ENCODE results near the gene SFN.

The SFN gene

GRCh38 chr1:26900815-26901511 lies 38.0 kb downstream of the SFN start:
- Histone ChIP-seq H3K4me1 (peaks cover 0 to 19% (median 18%) of the 10 kb centered on the region in 4 donors), H3K36me3 (peaks cover 12 to 29% (median 16%) of the 10 kb centered on the region in 3 donors), H3K9me3 (no peaks in the 10 kb centered on the region), H3K27ac (peak overlapping the region; percentile 71 to 75), H3K27me3 (no peaks in the 10 kb centered on the region), H3K4me3 (peak overlapping the region; percentile 78 to 80)
- no peak for DNase-seq
- no peak for TF ChIP-seq CTCF (IDR thresholded peaks at IDR 0.05)
- intact Hi-C loops (cut with DNase I; ENCODE audit: low total_unique reads): loop anchor here (2.0 kb wide), 1 partner anchor 20 kb away; the partner anchor contains the start of gene NUDC

DNA sequence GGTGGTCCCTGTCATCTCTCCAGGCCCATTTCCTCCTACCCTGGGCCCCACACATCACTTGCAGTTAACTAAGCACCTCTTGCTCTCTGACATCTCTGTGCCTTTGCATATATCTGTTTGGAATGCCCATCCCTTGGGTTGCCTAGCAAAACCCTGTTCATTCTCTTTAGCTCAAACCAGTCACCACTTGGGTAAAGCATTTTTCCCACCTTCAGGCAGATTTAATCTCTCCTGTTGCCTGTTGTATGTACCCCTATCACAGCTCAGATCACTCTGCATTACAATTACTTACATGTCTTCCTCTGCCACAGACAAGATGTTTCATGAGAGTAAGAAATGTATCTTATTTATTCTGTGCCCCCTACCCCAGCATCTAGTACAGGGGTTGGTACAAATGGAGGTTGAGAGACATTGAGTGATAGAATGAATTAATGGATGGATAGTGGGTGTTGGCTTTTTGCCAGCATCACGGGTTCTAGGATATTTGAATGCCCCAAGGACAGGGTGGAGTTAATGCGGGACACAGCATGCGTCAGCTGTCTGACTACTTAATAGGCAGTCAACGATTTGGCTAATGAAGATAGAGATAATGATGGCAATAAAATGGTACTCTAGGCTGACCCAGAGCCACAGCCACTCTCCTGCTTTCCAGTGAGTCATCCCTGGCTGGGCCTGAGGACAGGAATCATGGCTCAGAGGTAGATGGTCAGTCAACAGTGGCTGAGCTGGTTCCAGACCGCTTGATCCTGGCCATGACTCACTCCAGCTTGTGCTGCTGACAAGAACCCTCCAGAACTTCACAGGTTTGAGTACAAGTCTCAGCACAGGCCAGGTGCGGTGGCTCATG lies 44.3 kb downstream of the SFN start:
- DNase-seq: no peak
- no peaks in the 10 kb centered on the region for H3K4me1 ChIP-seq
- H3K9me3 ChIP-seq: no peaks in the 10 kb centered on the region
- no peak for TF ChIP-seq CTCF (IDR thresholded peaks at IDR 0.05)
- H3K27ac ChIP-seq: no peak overlapping the region
- no peak overlapping the region for H3K4me3 ChIP-seq
- intact Hi-C loops (cut with DNase I; ENCODE audit: low total_unique reads): no loop called here
- H3K27me3 ChIP-seq: no peaks in the 10 kb centered on the region
- H3K36me3 ChIP-seq: no peaks in the 10 kb centered on the region

GRCh38 chr1:26909951-26910342 lies 47.0 kb downstream of the SFN start:
- Histone ChIP-seq H3K36me3 (no peaks in the 10 kb centered on the region), H3K4me1 (no peaks in the 10 kb centered on the region), H3K9me3 (no peaks in the 10 kb centered on the region), H3K4me3 (no peak overlapping the region), H3K27me3 (no peaks in the 10 kb centered on the region), H3K27ac (no peak overlapping the region)
- intact Hi-C loops (cut with DNase I; ENCODE audit: low total_unique reads): no loop called here
- TF ChIP-seq CTCF (IDR thresholded peaks at IDR 0.05): no peak
- no peak for DNase-seq

GRCh38 chr1:26910343-26911160 lies 47.6 kb downstream of the SFN start:
- no peak for DNase-seq
- intact Hi-C loops (cut with DNase I; ENCODE audit: low total_unique reads): no loop called here
- no peak for TF ChIP-seq CTCF (IDR thresholded peaks at IDR 0.05)
- H3K4me1 ChIP-seq: no peaks in the 10 kb centered on the region
- no peaks in the 10 kb centered on the region for H3K9me3 ChIP-seq
- H3K36me3 ChIP-seq: no peaks in the 10 kb centered on the region
- no peak overlapping the region for H3K27ac ChIP-seq
- no peak overlapping the region for H3K4me3 ChIP-seq
- H3K27me3 ChIP-seq: no peaks in the 10 kb centered on the region

DNA sequence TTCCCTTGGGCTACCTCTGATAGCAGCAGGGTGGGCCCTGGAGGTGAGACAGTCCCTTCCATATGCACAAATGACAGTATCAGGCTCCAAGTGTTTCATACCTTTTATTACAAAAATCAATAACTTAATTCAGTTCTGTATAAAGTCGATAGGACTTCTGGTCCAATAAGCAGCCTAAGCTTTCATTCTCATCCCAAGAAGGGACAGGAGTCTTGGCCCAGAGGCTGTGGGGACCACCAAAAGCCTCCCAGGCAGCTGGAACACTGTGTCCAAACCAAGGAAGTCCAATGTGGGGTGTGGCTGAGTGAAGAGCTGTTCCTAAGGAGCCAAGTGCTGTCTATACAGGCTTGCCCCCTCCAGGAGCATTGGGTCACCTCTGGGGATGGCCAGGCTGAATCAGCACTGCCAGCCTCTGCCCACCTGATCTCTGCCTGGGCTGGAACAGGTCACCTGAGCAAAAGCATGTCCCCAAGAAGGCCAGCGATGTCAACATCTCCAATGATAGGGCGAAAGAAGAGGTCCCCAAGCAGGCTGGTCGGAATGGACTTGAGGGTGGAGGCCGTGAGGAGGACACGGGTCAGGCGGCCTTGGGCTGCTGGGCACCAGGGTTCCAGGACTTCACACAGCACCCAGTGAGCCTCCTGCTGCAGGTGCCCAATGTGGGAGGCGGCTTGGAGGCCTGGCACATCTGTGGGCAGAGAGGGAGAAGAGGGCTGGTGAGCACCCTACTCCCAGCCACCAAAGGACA lies 48.6 kb downstream of the SFN start:
- TF ChIP-seq CTCF (IDR thresholded peaks at IDR 0.05): no peak
- no peak for DNase-seq
- Histone ChIP-seq H3K9me3 (no peaks in the 10 kb centered on the region), H3K27me3 (no peaks in the 10 kb centered on the region), H3K4me3 (no peak overlapping the region), H3K27ac (no peak overlapping the region), H3K36me3 (no peaks in the 10 kb centered on the region), H3K4me1 (no peaks in the 10 kb centered on the region)
- intact Hi-C loops (cut with DNase I; ENCODE audit: low total_unique reads): no loop called here

Measured in tibial artery (tissue), 4 donors.